NCI-H2196 treated with DMSO at 0.1 percent for 48 hours (cell line): ENCODE measurements around the gene HEXB.
A peak's percentile ranks its signal among the peaks of the same experiment; 100 is the strongest.
"Not testable (repeated sequence)": the region's sequence is repeated elsewhere in the genome, so short reads cannot be mapped to it uniquely, and the experiment has no call there.

Experiments used
- DNase-seq: peaks from one replicate; lab custom pipeline; 2025; ENCODE audit not compliant: unreplicated experiment; lab: John Stamatoyannopoulos, UW

HEXB gene

DNA sequence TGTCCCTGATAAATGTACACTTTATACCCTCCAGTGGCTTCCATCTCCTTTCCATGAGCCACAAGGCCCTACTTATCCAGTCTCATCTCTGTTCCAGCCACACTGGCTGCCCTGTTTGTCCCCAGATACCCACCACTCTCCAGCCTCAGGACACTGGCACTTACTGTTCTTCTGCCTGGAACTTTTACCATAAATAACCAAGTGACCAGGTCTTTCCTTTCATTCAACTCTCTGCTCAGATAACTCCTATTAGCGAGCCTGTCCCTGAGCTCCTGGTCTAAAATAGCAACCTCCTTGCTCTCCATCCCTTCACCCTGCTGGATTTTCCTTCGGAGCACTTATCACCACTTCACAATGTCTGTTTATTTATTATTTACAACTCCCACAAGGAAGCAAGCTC, 27.9 kb upstream of the HEXB start:
- no peak for DNase-seq

DNA sequence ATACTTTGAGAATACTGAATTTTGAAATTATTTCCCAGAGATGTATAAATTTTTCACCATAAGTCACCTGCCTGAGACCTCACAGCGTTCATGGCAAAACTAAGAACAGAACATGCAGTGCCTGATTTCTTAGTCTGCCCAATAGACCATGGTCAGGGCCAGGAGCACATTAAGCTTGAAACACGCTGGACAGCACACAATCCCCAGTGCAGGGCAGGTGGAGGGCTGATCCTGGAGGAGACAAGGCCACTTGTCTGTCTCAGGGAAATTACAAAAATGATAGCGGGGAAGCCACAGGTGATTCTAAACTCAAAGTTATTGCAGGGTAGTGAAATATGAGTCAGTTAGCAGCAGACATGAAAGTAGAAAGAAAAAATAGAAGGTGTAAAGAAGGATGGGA, 25.9 kb upstream of the HEXB start:
- DNase-seq, result no peak

DNA sequence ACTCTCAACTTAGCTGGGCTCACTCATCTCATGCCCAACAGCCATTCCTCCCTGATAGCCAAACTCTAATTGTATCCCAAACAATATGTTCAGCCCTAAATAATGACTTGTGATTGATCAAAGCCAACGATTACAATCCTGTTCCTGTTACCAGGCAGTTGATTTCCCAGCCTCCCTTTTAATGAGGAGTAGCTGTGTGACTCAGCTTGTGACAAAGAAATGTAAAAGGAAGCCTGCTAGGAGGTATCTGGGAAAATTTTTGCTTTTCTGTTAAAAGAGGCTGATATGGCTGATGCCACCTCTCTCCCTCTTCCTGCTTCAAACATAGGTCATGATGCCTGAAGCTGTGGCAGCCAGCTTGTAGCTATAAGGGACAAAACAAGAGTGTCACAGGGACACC, 24.9 kb upstream of the HEXB start:
- DNase-seq, result no peak

DNA sequence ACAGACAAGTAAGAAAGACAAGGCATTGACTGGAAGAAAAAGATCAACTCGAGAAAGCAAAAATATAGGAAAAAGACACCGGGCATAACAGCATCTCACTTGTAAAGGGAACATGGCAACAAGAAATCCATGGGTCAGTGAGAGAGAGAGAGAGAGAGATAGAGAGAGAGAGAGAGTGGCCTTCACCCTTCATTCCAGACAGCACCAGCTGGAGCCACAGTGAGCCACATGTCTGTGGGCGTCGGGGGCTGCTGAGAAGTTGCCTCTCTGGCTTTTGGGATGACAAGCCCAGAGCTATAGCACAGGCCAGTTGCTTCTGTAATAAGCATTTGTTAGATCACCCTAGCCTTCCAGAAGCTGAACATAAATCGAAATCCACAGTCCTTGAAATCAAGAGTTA, 24.2 kb upstream of the HEXB start:
- no peak for DNase-seq

DNA sequence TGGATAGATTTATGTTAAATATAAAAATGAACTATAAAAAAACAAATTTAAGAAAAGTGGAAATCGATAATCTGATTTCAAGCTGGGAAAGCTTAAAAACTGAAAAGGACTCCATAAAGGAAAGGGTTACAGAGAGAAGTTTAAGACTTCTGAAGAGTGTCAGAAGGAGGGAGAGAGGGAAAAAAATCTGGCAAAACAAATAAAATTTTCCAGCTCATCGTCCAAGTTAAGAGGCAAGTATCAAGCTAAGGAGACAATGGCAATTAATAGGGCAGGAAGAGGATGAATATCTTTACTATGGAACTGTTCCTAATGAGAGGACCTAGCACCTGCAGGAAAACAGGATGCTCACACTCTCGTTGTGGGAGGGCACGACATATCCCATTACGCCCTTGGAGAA, 20.5 kb upstream of the HEXB start:
- no peak for DNase-seq

DNA sequence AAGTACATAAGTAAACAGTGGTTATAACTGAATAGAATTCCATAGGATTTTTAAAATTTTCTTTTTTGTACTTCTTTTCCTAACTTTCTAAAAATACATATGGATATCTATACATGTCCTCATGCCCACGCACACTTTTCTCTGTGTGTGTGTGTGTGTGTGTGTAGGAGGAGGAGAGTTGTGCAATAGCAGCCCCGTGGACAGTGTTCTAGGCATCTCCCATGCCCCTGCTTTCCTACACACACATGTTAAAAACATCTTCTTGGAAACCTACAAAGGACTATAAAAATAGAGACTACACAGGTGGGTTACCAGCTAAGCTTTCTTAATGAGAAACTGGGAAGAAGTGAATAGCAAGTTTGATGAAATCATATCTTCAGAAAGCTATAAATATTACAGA, 19.8 kb upstream of the HEXB start:
- DNase-seq, result no peak

DNA sequence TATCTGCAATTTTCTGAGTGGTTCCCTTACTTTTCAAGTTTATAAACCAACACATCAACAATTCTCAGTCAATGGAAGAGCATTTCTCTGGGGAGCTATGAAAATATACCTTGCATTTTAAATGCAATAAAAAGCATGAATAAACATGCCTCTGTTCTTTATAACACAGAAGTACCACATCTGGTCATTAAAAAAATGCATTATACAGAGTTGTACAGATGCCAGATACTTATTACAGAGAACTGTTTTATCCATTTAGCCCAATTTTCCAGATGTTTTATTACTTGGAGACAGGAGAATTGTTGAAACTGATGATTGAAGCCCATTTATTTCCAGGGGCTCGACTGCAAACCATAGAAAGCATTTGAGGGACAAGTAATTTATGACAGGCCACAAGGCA, 19.2 kb upstream of the HEXB start:
- no peak for DNase-seq

DNA sequence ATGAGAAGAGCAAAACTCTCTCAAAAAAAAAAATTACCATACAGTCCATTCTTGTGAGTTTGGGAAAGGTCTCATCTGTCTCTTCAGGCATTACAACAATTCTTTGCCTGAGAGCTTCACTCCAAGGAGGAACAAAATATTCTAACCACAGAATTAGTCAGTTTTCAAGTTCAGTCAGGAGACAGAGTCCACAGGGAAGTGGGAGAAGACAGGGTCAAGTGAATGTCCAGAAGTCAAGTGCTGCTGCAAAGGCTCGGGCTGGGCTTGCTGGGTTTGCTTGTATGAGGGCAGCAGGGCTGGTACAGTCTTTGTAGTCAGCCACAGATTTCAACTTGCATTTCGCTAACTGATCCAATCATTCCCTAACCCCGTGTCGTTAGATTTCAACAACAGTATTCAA, 17.6 kb upstream of the HEXB start:
- DNase-seq, result no peak

DNA sequence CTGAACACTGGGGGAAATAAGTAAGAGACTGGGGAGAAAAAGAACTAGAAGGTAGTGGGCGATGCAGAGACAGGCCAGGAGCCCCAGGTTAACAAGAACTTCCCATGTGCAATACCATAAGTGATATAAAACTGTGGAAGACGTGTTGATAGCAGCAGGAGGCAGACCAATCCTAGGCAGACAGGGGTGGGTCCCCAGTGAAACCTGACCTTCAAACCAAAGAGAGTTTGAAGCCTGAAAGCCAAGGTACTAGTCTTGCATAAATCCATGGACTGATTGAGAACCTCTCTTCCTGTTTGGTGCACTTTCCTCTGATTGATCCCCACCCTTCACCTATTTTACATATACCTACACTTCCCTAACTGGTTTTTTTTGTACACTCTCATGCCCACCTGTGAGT, 15.2 kb upstream of the HEXB start:
- no peak for DNase-seq

DNA sequence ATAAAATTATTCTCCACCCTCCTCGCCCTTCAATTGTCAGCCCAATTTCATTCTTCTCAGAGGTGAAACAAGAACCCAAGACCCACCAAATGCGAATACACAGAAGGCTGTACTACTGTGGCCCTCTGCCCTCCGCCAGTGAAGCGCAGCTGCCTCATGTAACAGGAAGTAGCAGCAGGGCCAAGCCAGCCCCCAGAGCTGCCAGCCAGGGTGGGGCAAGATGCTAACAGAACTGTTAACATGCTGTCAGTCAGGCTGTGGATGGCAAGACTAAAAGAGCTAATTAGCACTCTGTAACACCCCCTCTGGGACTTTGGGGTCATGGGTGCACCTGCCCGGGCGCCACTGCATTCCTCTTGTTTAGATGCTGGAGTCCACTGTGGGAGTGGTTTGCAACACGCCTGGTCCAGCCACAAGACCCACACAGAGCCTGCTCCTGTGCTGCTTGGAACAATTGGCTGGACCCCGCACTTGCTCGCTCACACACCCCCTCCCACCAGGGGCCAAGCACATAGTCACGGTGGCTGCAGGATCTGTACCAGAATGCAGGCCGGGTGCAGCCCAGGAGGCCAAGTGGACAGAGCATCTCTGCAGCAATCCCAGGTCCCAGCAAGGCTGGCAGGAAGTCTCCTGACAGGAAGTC, 14.5 kb upstream of the HEXB start:
- DNase-seq, result no peak

DNA sequence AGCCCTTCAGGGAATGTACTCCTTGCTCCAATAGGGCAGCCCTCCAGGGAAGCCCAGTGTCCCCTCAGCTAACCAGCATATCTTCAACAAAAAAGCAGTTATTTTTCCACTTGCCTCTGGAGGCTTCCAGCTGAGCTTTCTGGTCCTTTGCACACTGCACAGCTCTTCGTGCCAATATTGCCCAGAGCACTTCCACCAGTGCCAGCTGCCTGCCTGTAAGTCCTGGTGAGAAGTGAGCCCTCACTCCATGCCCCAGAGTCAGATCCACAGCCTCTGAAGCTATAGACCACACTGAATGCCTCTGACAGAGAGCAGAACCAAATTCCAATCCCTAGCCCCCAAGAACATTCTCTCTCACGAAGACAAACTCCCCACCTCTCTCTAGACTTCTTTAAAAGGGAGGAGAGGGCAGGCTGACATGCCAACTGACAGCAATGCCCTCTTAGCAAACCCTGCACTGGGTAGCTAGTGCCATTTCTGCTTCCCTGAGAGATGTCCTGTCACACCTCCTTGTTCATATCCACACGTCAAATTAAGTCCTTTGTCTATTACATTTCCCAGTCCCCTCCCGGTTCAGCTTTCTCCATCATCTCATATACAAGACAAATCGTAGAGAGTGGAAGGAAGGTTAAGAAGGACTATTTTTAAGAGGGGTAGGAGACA, 12.7 kb upstream of the HEXB start:
- DNase-seq, result no peak

DNA sequence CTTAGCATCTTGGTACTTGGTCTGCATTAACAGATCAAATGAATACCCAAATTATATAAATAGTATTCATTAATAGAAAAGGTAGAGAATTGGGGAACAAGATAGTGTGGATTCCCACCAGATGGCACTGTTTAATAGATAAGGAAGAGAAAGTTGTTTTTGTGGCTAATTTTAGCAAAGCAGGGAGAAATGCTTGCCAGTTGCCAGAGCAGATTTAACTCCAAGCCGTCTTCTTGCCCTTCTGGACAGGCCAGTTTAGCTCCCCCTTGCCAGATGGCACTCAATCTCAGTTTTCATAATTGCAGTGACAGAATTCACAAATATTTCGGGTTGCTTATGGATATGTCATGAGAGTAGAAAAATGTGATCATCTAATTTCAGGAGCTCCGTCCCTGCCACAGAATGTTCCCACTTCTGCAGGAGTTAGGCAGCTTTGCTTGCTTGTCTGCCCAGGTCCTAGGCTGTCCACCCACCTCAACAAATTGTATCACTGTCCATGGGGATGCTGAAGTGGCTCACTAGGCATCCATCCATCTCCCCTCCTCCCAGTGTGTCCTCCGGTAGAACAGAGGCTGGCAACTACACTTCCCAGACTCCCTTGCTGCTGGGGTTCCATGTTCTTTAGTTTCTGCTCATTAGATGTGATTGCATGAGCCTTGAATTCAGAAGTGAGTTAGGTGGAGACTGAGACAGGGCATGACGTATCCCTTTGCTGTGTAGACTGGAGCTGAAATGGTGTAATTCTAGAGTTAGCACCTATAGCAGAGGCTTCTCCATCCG, 11.8 kb upstream of the HEXB start:
- DNase-seq, result peak; percentile 9

DNA sequence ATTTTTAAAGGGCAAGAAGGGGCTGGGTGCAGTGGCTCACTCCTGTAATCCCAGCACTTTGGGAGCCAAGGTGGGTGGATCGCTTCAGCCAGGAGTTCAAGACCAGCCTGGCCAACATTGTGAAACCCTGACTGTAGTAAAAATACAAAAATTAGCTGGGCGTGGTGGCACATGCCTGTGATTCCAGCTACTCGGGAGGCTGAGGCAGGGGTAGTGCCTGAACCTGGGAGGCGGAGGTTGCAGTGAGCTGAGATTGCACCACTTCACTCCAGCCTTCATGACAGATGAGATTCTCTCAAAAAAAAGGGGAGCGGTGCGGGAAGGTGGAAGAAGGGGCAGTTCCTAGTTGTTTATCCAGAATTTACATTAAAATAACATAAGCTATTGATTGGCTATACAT, 8.6 kb upstream of the HEXB start:
- not testable (repeated sequence) for DNase-seq

DNA sequence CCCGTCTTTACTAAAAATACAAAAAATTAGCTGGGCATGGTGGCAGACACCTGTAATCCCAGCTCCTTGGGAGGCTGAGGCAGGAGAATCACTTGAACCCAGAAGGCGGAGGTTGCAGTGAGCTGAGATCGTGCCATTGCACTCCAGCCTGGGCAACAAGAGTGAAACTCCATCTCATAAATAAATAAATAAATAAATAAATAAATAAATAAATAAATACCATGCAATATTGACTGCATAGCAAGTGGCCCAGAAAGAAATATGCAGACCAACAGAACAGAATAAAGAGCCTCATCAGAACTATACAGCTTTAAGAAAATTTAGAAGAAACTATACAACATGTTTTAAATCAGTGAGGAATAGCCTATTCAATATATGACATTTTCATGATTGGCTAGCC, 6.9 kb upstream of the HEXB start:
- not testable (repeated sequence) for DNase-seq

DNA sequence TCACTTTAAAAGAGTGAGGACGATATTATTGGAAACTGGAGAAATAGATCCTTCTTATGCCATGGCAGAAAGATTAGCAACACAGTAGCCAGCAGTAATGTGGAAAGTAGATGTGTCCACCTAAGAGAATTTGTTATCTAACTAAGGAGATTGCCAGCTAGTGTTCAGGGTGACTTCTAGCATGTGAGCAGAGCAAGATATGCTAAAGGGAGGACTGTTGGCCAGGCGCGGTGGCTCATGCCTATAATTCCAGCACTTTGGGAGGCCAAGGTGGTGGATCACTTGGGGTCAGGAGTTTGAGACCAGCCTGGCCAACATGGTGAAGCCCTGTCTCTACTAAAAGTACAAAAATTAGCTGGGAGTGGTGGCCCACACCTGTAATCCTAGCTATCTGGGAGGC, 5.7 kb upstream of the HEXB start:
- DNase-seq, result not testable (repeated sequence)

DNA sequence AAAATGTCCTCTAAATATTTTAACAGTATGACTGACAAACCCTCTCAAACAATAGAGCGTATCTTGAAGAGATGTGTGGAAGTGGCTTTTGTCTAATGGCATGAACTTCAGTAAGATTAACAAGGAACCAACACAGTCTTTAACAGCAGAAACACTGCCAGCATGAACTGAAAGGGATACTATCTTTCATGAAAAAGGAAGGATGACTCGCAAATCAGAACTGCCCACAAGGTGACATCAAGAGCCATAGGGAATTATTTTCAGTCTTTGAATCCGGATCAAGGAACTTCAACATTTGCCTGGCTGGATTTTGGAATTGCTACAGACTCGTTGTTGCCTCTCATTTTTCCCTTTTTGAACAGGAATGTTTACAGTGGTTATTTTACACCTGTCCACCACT, 5.1 kb upstream of the HEXB start:
- no peak for DNase-seq

DNA sequence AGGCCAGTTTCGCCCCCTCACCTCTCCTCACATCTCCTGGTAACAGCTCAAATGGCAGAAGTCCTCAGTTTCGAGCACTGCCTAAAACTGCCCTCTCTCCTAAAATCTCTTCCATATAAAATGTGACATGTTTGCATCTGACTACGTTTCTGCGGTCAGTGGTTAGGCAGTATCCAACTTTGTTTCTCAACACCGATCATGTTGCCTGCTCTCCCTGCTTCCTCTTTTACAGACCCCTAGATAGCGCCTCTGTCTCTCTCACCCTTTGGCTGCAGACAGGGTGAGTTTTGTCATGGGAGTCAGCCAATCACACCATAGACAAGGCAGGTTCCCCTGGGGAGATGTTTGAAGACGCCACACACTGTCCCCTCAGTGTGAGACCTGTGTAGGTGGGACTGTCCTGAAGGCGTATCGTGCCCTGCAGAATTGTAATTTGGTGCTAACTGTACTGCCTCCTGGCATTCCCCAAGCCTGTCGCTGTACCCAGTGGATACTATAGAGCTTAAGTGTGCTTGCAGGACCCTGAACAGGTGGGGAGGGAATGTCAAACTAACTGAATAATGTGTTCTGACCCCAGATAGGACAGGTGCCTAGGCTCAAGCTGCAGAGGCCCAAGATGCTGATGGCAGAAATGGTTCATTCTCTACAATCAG, 1.1 kb downstream of the HEXB start:
- DNase-seq, result no peak

DNA sequence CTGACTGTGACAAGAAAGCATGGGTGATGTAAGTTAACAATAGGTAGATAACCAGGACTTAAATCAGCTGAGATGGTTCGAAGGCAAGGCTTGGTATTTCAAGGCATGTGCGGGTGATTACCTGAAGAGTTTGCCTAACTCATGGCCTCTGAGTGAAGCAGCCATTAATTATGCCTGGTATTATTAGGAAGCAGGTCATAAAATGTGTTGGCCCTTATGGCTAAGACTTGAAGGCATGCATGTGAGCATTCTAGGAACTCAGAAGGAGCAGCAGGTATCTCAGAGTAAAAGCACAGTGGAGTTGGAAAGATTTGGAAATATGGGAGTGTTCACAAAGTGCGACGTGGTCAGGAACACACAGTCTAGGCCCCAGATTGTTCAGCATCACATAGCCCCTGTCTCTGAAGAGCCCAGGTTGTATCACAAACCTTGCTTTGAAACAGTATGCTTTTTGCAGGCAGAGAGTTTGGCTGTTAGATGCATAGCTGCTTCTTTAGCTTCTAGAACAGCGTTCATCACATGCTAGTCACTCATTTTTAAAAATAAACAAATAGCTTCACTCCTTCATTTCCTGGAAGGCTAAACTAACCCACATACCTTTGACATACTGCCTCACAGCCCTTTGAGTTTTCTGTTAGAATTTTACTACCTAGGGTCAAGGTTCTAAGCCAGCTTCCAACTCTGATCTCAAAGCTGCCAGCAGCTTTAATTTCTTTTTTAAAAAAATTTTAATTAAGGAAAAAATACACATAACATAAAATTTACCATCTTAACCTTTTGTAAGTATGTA, 2.1 kb downstream of the HEXB start:
- DNase-seq, result no peak

DNA sequence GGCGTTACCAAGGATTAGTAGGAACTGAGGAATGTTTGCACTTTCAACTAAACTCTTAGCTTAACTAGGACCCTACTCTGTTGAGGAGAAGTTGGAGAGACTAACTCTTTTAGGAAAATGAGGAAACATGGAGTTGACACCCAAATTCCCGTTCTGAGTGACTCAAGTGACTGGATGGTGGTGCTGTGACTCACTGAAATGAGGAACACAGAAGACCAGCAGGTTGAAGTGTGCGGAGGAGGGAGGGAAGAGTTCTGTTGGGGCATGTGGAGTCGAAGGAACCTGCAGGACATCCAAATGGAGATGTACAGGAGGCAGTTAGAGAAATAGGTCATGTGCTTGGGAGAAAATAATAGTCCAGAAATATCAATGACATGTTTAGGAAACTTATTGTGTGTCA, 8.2 kb downstream of the HEXB start:
- no peak for DNase-seq

DNA sequence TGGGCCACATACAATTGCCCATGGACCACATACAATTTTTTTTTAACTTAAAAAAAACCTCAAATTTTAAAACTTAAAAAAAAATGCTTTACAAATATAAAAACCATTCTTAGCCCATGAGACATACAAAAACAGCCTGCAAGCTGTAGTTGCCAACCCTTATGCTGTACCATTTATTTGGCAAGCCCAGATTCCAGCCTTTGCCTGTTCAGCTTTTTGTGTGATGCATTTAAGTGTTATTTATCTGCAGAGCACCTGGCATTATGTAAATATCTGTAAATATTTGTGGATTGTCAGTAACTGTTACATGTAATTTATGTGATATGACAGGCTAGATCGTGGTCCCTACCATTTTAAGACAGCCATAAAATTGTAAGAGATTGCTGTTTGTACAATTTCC, 32.6 kb downstream of the HEXB start:
- no peak for DNase-seq

DNA sequence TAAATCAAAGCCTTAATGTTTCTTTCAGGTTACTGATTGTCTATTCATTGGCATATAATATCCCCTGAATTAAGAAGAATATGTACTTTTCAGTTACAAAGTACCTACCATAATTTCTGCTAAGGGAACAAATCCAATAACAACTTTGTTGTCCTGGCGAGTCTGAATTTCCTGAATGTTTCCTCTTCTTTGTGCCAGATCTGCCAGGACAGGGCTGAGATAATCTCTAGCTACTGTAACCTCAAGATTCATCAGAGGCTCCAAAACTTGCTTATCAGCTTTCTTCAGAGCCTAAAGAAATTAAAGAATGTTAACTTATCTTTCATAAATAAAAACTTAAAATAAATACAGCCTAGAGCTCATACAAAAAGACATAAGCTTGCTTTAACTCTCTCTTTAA, 37.2 kb downstream of the HEXB start:
- no peak for DNase-seq
